NAMALWA (cell line): Measurements from ENCODE around the gene GPR137.
A peak's percentile ranks its signal among the peaks of the same experiment; 100 is the strongest.

Source experiments
- DNase-seq: peaks from one replicate; pipeline ENCODE4 v3.0.0-alpha.2; 2015; ENCODE audit warnings: low spot score

GPR137 gene

DNA sequence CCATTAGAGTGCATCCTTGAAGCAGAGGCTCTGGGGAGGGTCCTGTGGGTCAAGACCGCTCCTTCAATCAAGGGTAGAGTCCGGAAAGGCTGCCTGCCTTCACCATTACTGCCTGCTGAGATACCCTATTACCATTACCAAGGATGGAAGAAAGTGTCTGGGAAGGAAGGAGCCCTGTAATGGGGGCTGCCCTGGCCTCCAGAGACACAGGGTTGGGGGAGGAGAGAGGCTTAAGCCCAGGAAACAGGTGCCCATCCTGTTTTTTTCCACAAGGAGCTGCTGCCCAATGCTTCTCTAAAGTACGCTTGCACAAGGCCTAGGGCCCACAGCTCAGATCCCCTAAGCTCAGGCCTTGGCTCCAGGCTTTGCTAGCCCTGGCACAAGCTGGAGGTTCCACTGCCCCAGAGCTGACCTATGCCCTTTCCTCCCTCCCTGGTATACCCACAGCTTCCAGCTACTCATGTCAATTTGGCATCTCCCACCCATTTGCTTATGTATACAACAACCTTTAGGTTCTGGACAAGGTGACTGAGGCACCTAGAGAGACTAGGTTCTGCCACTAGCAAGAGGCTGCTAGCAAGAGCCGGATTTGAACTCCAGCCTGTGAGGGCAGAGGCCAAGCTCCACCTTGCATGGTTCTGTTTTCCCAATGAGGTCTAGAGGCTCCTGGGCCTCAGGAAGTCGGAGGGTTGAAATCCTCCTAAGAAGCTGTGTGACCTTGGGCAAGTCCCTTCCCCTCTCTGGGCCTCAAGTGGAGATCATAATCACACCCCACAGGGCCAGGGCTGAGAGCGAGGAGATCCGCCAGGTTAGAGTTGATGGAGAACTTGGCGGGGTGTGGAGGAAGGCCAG, 35.9 kb upstream of the GPR137 start:
- no peak for DNase-seq

DNA sequence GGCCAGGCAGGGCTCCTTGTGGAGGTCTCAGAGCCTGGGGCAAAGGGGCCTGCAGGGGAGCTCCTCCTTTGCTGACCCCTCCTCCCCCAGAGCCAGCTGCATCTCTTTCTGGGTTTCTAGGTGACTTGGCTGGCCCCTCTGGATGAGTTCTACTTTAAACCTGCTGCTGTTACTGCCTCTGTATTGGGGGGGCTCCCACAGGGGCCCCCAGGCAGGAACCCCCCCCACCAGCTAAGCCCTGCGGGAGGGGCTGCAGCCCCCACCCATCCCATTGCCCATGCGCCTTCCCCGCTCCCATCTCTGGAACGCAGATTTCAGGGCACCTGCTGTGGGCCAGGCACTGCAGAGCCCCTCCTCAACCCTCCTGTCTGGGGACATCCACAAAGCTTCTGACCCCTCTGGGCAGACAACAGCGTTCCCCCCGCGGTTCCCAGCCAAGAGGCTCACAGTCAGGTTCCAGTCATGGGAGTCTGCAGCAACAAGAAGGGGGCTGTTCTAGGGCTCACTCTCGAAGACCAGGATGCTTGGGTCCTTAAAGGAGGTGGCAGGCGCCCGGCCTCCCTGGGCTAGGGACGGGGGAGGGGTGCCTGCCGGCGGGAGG, 35.1 kb upstream of the GPR137 start:
- DNase-seq: no peak

DNA sequence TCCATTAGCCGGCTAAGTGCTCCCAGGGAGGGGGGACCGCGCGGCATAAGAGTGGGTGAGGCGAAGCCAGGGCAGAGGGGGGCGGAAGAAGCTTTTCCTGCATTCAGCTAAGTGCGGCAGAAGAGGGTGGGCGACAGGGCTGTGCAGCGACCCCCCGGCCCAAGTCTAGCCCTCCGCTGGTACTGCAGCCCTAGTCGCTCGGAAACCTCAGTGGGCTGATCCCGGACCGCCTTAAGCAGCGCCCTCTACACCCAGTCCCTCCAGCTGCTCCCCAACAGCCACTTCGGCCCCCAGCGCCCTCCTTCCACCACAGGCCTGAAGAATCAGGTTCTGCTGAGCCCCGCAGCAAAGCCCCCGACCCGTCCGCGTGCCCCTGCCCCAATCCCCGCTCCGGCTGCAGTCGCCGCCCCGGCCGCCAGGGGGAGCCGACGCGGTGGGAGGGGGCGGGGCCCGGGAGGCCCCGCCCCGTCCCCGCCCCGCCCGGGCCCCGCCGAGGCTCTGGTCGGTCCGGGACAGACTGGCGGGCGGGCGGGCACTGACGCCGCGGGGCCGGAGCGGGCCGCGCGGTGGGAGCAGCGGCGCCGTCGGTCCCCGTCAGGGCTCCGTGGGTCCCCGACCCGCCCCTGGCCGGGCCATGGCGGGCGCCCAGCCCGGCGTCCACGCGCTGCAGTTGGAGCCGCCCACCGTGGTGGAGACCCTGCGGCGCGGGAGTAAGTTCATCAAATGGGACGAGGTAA, 34.5 kb upstream of the GPR137 start, which contains the start of gene PLCB3:
PLCB3 (plus strand) TSS at position 515 of the 737 bp plus-strand sequence; CDS start at position 635, 120 bp downstream.
- DNase-seq: peak; percentile 68

DNA sequence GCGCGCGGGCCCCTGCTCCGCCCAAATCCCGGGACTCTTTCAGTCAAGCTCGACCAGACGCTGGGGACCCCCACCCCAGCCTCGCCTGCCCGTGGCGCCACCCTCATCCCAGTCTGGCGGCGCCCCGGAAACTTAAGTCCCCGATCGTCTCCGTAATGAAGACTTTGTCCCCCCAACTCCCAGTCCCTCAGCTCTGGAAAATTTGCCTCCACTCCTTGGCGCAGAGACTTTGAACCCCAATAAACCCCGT, 34.0 kb upstream of the GPR137 start:
- DNase-seq: no peak

- no peak for DNase-seq
These were observed 33.4 kb upstream of the GPR137 start for GRCh38 chr11:64252003-64252872.

DNA sequence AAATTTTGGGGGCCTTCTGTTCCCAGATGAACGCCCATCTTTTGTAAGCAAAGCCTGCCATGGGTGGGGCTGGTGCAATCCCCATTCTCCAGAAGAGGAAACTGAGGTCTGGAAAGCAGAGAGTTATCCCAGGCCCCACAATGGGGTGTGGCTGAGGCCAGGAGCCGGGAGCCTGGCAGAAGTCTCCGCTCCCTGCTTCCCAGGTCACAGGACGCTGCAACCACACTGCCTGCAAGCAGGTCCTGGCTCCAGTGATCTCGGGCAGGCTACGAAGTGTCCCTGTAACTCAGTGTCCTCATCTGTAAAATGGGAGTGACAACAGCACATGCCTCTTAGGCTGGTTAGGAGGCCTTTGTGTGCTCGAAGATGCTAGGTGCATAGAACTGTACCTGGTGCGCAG, 32.6 kb upstream of the GPR137 start:
- DNase-seq: no peak

DNA sequence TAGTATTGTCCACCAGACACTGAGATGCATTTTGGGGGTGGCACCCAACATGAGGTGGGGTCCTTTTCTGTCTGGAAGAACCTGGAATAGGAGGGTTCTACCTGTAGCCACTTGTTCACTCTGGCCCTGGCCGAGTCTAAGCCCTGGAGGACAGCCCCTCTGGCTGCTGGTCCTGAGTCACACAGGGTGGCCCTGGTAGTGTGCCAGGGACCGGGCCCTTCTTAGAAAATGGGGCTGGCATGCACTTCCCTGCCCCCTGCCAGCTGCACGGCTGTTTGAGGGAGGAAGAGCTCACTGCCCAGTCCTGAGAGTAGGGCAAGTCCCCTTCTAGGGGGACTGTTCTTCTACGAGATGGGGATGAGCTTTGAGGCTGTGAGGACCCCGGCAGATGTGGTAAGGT, 32.2 kb upstream of the GPR137 start:
- DNase-seq: no peak

DNA sequence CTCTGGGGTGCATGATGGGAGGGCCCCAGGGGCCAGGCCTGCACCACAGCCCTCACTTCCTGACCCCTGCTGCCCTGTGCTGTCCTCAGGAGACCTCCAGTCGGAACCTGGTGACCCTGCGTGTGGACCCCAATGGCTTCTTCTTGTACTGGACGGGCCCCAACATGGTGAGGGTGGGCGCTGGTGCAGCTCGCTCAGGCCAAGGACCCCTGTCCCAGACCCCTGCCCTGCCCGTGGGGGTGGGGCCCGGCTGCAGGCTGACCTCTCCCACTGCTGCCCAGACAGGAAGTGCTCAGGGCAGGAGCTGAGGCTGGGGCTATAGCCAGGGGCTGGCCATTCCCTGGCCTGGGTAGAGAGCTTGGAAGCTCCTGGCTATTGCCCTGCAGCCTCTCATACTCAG, 31.3 kb upstream of the GPR137 start:
- no peak for DNase-seq

DNA sequence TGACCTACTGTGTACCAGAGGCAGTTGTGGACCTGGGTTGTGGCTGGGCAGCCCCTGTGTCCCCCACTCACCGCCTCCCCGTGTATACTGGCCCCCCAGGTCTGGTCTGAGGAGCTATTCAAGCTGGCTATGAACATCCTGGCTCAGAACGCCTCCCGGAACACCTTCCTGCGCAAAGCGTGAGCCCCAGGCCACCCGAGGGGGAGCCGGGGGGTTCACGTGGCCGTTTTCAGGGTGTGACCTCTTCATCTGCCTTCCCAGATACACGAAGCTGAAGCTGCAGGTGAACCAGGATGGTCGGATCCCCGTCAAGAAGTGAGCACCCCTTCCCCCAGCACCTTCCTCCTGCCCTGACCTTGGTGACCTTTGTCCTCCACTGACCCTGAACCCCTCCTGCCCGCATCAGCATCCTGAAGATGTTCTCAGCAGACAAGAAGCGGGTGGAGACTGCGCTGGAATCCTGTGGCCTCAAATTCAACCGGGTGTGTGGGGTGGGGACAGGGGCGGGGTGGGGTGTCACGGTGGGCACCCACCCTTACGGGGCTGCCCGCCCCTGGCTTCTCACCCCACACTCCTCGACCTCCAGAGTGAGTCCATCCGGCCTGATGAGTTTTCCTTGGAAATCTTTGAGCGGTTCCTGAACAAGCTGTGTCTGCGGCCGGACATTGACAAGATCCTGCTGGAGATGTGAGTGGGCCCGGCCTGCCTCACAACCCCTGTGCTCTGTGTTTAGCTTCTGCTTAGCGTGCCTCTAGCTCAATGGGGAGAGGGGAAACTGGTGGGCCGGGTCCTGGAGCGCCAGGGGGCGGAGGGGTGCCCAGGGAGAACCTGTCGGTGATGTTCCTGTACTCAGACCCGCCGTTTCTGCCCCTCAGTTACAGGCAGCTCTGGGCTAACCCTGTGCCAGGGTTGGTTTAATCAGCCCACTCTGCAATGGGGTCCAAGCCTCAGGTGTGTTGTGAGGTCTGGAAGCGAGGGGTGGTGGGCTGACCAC, 30.2 kb upstream of the GPR137 start:
- DNase-seq: no peak

GRCh38 chr11:64256300-64256699, 29.3 kb upstream of the GPR137 start:
- no peak for DNase-seq

DNA sequence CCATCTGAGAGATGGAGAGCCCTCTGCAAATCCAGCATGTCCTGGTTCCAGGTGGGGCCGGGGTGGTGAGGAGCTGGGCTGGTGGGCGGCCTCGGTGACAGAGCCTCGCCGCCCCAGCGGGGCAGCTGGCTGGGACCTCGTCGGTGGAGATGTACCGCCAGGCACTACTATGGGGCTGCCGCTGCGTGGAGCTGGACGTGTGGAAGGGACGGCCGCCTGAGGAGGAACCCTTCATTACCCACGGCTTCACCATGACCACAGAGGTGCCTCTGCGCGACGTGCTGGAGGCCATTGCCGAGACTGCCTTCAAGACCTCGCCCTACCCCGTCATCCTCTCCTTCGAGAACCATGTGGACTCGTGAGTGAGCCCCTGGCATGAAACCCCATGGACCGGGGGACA, 27.3 kb upstream of the GPR137 start:
- no peak for DNase-seq

- DNase-seq: no peak
These were observed 26.6 kb upstream of the GPR137 start for GRCh38 chr11:64258946-64259532.

GRCh38 chr11:64259533-64260067, 26.0 kb upstream of the GPR137 start:
- DNase-seq: no peak

DNA sequence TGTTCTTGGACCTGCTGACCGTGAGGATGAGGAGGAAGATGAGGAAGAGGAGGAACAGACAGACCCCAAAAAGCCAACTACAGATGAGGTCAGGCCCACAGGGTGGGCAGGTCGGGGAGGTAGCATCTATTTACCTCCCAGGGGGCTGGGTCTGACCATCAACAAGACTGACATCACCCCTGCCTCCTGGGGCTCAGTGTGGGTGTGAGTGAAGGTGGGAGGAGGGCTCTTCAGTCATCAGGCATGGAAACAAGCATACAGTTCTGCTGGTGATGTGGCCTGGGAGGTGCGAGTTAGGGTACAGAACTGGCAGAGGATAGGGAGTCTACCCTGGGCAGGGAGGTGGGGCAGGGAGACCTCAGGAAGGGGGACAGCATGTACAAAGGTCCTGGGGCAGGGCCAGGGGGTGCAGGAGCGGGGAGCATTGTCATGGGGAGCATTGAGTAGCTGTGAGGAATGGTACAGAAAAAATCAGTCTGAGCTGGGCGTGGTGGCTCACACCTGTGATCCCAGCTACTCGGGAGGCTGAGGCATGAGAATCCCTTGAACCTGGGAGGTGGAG, 25.4 kb upstream of the GPR137 start:
- DNase-seq: no peak

DNA sequence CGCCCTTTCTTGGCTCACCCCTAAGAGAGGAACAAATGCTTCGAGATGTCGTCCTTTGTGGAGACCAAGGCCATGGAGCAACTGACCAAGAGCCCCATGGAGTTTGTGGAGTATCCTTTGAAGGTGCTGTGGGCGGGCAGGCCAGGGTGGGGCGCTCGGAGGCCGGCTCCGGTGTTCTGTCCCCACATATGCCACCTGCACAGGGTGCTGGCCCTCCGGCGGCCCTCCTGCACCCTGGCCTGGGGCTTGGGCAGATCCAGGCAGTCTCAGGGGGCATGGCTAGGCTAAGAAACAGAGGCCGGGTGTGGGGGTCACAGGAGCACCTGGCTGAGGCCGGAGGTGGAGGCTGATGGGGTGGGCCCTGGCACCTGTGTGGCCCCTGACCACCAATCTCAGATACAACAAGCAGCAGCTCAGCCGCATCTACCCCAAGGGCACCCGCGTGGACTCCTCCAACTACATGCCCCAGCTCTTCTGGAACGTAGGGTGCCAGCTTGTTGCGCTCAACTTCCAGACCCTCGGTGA, 24.0 kb upstream of the GPR137 start:
- DNase-seq: no peak

DNA sequence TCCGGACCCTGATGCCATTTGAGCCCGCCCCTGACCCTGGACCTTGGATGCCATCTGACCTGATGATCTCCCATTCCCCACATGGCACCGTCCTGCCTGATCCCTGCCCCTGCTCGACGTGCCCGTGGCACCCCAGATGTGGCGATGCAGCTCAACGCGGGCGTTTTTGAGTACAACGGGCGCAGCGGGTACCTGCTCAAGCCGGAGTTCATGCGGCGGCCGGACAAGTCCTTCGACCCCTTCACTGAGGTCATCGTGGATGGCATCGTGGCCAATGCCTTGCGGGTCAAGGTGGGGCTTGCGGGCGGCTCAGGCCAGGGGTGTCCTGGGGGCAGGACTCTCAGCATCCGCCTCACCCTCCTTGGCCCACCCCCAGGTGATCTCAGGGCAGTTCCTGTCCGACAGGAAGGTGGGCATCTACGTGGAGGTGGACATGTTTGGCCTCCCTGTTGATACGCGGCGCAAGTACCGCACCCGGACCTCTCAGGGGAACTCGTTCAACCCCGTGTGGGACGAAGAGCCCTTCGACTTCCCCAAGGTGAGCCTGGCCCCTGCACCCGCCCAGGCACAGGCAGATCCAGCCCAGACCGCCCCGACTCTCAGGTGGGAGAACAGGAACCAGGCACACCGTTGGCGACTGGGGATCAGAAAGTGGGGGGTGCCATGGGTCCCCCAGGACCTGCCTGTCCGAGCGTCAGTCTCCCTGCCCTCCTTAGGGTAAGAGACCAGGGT, 23.2 kb upstream of the GPR137 start:
- DNase-seq: no peak

DNA sequence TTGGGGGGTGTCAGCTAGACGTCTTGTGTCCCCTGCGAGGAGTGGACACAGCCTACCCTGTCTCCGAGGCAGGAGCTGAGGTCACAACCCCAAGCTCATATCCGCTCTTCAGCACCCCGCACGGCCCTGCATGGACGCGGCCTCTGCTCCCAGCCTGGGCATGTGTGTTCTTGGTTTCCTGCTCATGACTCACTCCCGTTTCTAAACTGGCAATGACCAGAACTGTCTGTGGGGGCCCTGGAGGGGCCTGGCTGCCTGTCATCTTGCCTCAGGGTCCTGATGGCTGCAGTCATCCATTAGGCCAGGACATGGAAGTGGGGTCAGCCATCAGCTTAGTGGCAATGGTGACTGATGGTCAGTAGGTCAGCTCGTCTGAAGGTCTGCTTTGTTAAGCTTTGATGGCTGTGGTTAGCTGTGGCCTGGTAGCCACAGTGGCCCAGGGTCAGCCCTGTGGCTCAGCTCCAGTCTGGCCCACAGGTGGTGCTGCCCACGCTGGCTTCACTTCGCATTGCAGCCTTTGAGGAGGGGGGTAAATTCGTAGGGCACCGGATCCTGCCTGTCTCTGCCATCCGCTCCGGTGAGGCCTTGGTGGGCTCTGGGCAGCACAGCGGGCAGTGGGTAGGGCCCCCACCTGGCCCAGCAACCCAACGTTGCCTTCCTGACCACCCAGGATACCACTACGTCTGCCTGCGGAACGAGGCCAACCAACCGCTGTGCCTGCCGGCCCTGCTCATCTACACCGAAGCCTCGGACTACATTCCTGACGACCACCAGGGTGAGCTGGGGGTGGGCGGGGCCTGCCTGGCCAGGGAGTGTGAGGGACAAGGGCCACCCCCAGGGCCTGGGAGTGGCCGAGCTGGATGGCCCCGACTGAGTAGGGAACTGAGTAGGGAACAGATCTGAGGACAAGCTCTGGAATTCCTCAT, 22.4 kb upstream of the GPR137 start:
- no peak for DNase-seq

- DNase-seq: no peak
These were observed 21.7 kb upstream of the GPR137 start for GRCh38 chr11:64263947-64264317.
